DND-41 (cell line): ENCODE measurements around the gene DSCAML1.

Experiments used
- CTCF ChIP-seq: IDR thresholded peaks from 2 replicates; pipeline ENCODE4 v1.5.1; 2012; ENCODE audit warnings: borderline replicate concordance, low read length, moderate library complexity, mild to moderate bottlenecking; ENCODE audit not compliant: poor library complexity, severe bottlenecking; ENCODE audit errors: extremely low read depth
- EZH2 ChIP-seq: IDR thresholded peaks from 3 replicates; pipeline ENCODE4 v1.6.1; 2012; ENCODE audit warnings: borderline replicate concordance, low read depth, mild to moderate bottlenecking, moderate library complexity, low read length, inconsistent platforms; ENCODE audit not compliant: severe bottlenecking

- TF ChIP-seq CTCF (no peak), EZH2 (no peak)
Observed at GRCh38 chr11:117662255-117662654, 134.8 kb downstream of the DSCAML1 start.
